SK-N-SH treated with all-trans-retinoic acid at 6 μM for 48 hours (cell line): ENCODE measurements around the gene ARHGAP44.

Experiments used
- ATAC-seq: fragments of 200-7000 bp; cut with Tn5 transposase; 3 replicates; pipeline ENCODE4 v1.9.1; 2020; ENCODE audit warnings: mild to moderate bottlenecking, moderate library complexity
- ARNTL ChIP-seq: fragments of 450-650 bp; formaldehyde crosslinking; IDR thresholded peaks from 2 replicates; pipeline ENCODE4 v1.5.0; 2020; ENCODE audit warnings: low read depth, mild to moderate bottlenecking, moderate library complexity, borderline replicate concordance
- BACH2 ChIP-seq: fragments of 250-450 bp; sonication (Bioruptor Pico); IDR thresholded peaks from 2 replicates; pipeline ENCODE4 v1.9.0; 2021; ENCODE audit warnings: mild to moderate bottlenecking, borderline replicate concordance
- CSDC2 ChIP-seq: fragments of 250-450 bp; sonication (Bioruptor Pico); IDR thresholded peaks from 2 replicates; pipeline ENCODE4 v1.5.0; 2020; ENCODE audit warnings: mild to moderate bottlenecking, moderate library complexity
- CSRNP3 ChIP-seq: fragments of 250-450 bp; sonication (Bioruptor Pico); IDR thresholded peaks from 2 replicates; pipeline ENCODE4 v1.5.1; 2021; ENCODE audit warnings: mild to moderate bottlenecking, moderate library complexity
- ESRRG ChIP-seq: fragments of 250-450 bp; sonication (Bioruptor Pico); IDR thresholded peaks from 2 replicates; pipeline ENCODE4 v1.6.1; 2021; ENCODE audit warnings: mild to moderate bottlenecking
- GLIS3 ChIP-seq: fragments of 250-450 bp; sonication (Bioruptor Pico); IDR thresholded peaks from 2 replicates; pipeline ENCODE4 v1.5.0; 2020; ENCODE audit warnings: mild to moderate bottlenecking, moderate library complexity
- ISL1 ChIP-seq: fragments of 250-450 bp; sonication (Bioruptor Pico); IDR thresholded peaks from 2 replicates; pipeline ENCODE4 v2.1.2; 2022; ENCODE audit warnings: mild to moderate bottlenecking, moderate library complexity
- OSR1 ChIP-seq: fragments of 250-450 bp; sonication (Bioruptor Pico); IDR thresholded peaks from 2 replicates; pipeline ENCODE4 v1.8.0; 2022; ENCODE audit warnings: moderate library complexity, mild to moderate bottlenecking, inconsistent platforms
- PATZ1 ChIP-seq: fragments of 250-450 bp; sonication (Bioruptor Pico); IDR thresholded peaks from 2 replicates; pipeline ENCODE4 v1.8.0; 2020; ENCODE audit warnings: mild to moderate bottlenecking, moderate library complexity, borderline replicate concordance
- PPARA ChIP-seq: fragments of 250-450 bp; sonication (Bioruptor Pico); IDR thresholded peaks from 2 replicates; pipeline ENCODE4 v1.5.0; 2020; ENCODE audit warnings: mild to moderate bottlenecking, borderline replicate concordance
- RARB ChIP-seq: fragments of 250-450 bp; sonication (Bioruptor Pico); IDR thresholded peaks from 2 replicates; pipeline ENCODE4 v1.8.0; 2021; ENCODE audit warnings: mild to moderate bottlenecking, moderate library complexity
- SNAI2 ChIP-seq: fragments of 250-450 bp; sonication (Bioruptor Pico); IDR thresholded peaks from 2 replicates; pipeline ENCODE4 v1.5.0; 2020; ENCODE audit warnings: mild to moderate bottlenecking, moderate library complexity
- TCF4 ChIP-seq: fragments of 250-450 bp; sonication (Bioruptor Pico); IDR thresholded peaks from 2 replicates; pipeline ENCODE4 v1.8.0; 2021; ENCODE audit warnings: mild to moderate bottlenecking, moderate library complexity, borderline replicate concordance
- ZC3H10 ChIP-seq: fragments of 250-450 bp; sonication (Bioruptor Pico); IDR thresholded peaks from 2 replicates; pipeline ENCODE4 v1.5.1; 2021; ENCODE audit warnings: mild to moderate bottlenecking, moderate library complexity
- ZFP3 ChIP-seq: fragments of 250-450 bp; sonication (Bioruptor Pico); IDR thresholded peaks from 2 replicates; pipeline ENCODE4 v1.5.0; 2020; ENCODE audit warnings: mild to moderate bottlenecking, moderate library complexity
- ZNF565 ChIP-seq: fragments of 450-650 bp; formaldehyde crosslinking; conservative IDR thresholded peaks from 2 replicates; pipeline ENCODE4 v1.5.0; 2020; ENCODE audit warnings: low read depth, mild to moderate bottlenecking, moderate library complexity
- ZNF8 ChIP-seq: fragments of 450-650 bp; formaldehyde crosslinking; IDR thresholded peaks from 2 replicates; pipeline ENCODE4 v1.5.0; 2020; ENCODE audit warnings: mild to moderate bottlenecking, moderate library complexity
- TF ChIP-seq, protein P1 (sequence below): fragments of 250-450 bp; sonication (Bioruptor Pico); IDR thresholded peaks from 2 replicates; pipeline ENCODE4 v1.5.1; 2020; ENCODE audit warnings: low read depth, mild to moderate bottlenecking, moderate library complexity
- TF ChIP-seq, protein P2 (sequence below): fragments of 250-450 bp; sonication (Bioruptor Pico); IDR thresholded peaks from 2 replicates; pipeline ENCODE4 v1.8.0; 2021; ENCODE audit warnings: low read depth, mild to moderate bottlenecking, moderate library complexity, borderline replicate concordance
- TF ChIP-seq, protein P3 (sequence below): fragments of 250-450 bp; sonication (Bioruptor Pico); IDR thresholded peaks from 2 replicates; pipeline ENCODE4 v1.5.0; 2020; ENCODE audit warnings: mild to moderate bottlenecking, moderate library complexity

The ARHGAP44 gene

GRCh38 chr17:12902046-12902445, 112.7 kb downstream of the ARHGAP44 start:
- no peak for ATAC-seq
- TF ChIP-seq ESRRG (CRISPR knock-in tag) (no peak), PATZ1 (CRISPR knock-in tag) (no peak), ISL1 (CRISPR knock-in tag) (no peak), OSR1 (CRISPR knock-in tag) (no peak), SNAI2 (CRISPR knock-in tag) (no peak), ZC3H10 (CRISPR knock-in tag) (no peak), PPARA (CRISPR knock-in tag) (no peak), ARNTL (CRISPR knock-in tag) (no peak), BACH2 (CRISPR knock-in tag) (no peak), ZFP3 (CRISPR knock-in tag) (no peak), ZNF565 (CRISPR knock-in tag) (no peak), CSDC2 (no peak), ZNF8 (no peak)
- TF ChIP-seq, protein P1, sequence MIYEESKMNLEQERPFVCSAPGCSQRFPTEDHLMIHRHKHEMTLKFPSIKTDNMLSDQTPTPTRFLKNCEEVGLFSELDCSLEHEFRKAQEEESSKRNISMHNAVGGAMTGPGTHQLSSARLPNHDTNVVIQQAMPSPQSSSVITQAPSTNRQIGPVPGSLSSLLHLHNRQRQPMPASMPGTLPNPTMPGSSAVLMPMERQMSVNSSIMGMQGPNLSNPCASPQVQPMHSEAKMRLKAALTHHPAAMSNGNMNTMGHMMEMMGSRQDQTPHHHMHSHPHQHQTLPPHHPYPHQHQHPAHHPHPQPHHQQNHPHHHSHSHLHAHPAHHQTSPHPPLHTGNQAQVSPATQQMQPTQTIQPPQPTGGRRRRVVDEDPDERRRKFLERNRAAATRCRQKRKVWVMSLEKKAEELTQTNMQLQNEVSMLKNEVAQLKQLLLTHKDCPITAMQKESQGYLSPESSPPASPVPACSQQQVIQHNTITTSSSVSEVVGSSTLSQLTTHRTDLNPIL, result no peak
- TF ChIP-seq, protein P2, sequence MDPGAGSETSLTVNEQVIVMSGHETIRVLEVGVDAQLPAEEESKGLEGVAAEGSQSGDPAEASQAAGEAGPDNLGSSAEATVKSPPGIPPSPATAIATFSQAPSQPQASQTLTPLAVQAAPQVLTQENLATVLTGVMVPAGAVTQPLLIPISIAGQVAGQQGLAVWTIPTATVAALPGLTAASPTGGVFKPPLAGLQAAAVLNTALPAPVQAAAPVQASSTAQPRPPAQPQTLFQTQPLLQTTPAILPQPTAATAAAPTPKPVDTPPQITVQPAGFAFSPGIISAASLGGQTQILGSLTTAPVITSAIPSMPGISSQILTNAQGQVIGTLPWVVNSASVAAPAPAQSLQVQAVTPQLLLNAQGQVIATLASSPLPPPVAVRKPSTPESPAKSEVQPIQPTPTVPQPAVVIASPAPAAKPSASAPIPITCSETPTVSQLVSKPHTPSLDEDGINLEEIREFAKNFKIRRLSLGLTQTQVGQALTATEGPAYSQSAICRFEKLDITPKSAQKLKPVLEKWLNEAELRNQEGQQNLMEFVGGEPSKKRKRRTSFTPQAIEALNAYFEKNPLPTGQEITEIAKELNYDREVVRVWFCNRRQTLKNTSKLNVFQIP (CRISPR knock-in tag), result no peak

DNA sequence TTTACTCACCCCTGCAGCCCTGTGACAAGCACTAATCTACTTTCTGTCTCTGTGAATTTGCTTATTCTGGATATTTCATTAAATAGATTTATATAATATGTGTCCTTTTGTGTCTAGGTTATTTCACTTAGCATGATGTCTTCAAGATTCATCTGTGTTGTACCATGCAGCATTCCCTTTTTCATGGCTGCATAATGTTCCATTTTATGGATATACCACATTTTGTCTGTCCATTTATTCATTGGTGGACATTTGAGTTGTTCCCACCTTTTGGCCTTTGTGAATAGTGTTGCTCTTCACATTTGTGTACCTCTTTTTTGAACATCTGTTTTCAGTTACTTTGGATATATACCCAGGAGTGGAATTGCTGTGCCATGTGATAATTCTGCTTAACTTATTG, 118.2 kb downstream of the ARHGAP44 start:
- TF ChIP-seq ZNF8, result peak; percentile 91
- TF ChIP-seq ZNF565 (CRISPR knock-in tag), result no peak
- no peak for TF ChIP-seq ZFP3 (CRISPR knock-in tag)
- TF ChIP-seq, protein P2 (CRISPR knock-in tag), result no peak
- no peak for ATAC-seq

DNA sequence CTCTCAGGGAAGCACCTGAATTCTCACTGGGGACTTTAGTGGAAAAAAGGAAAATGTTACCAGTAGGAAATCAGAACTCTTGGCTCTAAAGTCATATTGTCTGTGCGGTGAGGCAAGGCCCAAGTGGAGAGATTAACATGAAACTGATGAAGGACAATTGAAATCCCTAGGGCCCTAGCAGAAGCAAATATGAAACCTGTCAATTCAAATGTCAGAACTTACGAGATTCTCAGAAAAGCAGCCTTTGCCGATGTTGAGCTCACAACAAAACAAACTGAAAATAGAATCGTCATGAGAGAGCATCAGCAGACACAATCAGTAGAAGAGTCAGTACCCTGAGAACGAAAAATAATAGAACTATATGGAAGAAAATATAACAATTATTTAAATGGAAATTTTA, 119.7 kb downstream of the ARHGAP44 start:
- ATAC-seq, result no peak

More for the DNA sequence above, 119.7 kb downstream of the ARHGAP44 start:
- TF ChIP-seq SNAI2 (CRISPR knock-in tag) (no peak), PATZ1 (CRISPR knock-in tag) (no peak), CSDC2 (no peak), ESRRG (CRISPR knock-in tag) (no peak), ARNTL (CRISPR knock-in tag) (no peak), RARB (CRISPR knock-in tag) (no peak), ZC3H10 (CRISPR knock-in tag) (no peak), ZNF8 (no peak), CSRNP3 (CRISPR knock-in tag) (no peak), ISL1 (CRISPR knock-in tag) (no peak), GLIS3 (CRISPR knock-in tag) (no peak), TCF4 (CRISPR knock-in tag) (no peak), PPARA (CRISPR knock-in tag) (no peak)
- TF ChIP-seq, protein P2 (CRISPR knock-in tag), result no peak
- TF ChIP-seq, protein P3, sequence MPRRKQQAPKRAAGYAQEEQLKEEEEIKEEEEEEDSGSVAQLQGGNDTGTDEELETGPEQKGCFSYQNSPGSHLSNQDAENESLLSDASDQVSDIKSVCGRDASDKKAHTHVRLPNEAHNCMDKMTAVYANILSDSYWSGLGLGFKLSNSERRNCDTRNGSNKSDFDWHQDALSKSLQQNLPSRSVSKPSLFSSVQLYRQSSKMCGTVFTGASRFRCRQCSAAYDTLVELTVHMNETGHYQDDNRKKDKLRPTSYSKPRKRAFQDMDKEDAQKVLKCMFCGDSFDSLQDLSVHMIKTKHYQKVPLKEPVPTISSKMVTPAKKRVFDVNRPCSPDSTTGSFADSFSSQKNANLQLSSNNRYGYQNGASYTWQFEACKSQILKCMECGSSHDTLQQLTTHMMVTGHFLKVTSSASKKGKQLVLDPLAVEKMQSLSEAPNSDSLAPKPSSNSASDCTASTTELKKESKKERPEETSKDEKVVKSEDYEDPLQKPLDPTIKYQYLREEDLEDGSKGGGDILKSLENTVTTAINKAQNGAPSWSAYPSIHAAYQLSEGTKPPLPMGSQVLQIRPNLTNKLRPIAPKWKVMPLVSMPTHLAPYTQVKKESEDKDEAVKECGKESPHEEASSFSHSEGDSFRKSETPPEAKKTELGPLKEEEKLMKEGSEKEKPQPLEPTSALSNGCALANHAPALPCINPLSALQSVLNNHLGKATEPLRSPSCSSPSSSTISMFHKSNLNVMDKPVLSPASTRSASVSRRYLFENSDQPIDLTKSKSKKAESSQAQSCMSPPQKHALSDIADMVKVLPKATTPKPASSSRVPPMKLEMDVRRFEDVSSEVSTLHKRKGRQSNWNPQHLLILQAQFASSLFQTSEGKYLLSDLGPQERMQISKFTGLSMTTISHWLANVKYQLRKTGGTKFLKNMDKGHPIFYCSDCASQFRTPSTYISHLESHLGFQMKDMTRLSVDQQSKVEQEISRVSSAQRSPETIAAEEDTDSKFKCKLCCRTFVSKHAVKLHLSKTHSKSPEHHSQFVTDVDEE (CRISPR knock-in tag), result no peak
